Superior temporal gyrus (tissue), 1 donor: ENCODE results near the gene TMEM101.
"Not testable (repeated sequence)": the region's sequence is repeated elsewhere in the genome, so short reads cannot be mapped to it uniquely, and the experiment has no call there.

Source experiments
- DNase-seq: peaks from one replicate; pipeline ENCODE4 v3.0.0-alpha.2; 2016; ENCODE audit errors: extremely low spot score

Gene TMEM101

GRCh38 chr17:43975898-43976297 lies 38.9 kb downstream of the TMEM101 start:
- no peak for DNase-seq

- no peak for DNase-seq
These were observed 40.1 kb downstream of the TMEM101 start for GRCh38 chr17:43974382-43975266.

- not testable (repeated sequence) for DNase-seq
These were observed 42.1 kb downstream of the TMEM101 start for GRCh38 chr17:43972444-43973212.

- DNase-seq: not testable (repeated sequence)
These were observed 43.3 kb downstream of the TMEM101 start for GRCh38 chr17:43971436-43971835.

- no peak for DNase-seq
These were observed 44.4 kb downstream of the TMEM101 start for GRCh38 chr17:43970366-43970765.

- no peak for DNase-seq
These were observed 47.4 kb downstream of the TMEM101 start for GRCh38 chr17:43967251-43967875.

GRCh38 chr17:43966276-43966675 lies 48.5 kb downstream of the TMEM101 start:
- no peak for DNase-seq

- DNase-seq: no peak
These were observed 52.3 kb downstream of the TMEM101 start for GRCh38 chr17:43962479-43962878.

GRCh38 chr17:43961954-43962353 lies 52.8 kb downstream of the TMEM101 start:
- DNase-seq: no peak

- DNase-seq: not testable (repeated sequence)
These were observed 53.5 kb downstream of the TMEM101 start for GRCh38 chr17:43961292-43961691.
